GM21423 (cell line): Measurements from ENCODE around the gene MLLT10.

Experiments used
- ATAC-seq: cut with Tn5 transposase; IDR thresholded peaks from one replicate; pipeline ENCODE4 v1.9.1; 2021; ENCODE audit warnings: mild to moderate bottlenecking, moderate library complexity; ENCODE audit not compliant: unreplicated experiment

MLLT10 gene

DNA sequence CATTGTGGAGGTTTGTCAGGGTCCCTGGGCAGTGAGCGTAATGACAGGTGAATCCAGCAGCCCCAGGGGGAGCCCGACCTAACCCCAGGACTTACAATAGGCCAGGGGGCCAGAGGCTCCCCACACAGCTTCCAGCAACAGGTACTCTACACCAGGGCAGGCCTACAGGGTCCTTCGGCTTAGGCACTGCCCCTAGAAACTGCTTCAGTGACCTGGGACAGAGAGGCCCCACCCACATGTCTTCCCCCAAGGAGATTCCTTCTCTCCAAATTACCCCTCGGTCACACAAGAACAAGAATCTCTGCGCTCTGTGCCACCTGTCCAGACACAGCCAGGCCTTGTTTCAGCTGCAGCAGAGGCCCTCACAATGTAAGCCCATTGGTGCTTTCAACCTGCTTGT is 32.9 kb upstream of the MLLT10 start:
- no peak for ATAC-seq

DNA sequence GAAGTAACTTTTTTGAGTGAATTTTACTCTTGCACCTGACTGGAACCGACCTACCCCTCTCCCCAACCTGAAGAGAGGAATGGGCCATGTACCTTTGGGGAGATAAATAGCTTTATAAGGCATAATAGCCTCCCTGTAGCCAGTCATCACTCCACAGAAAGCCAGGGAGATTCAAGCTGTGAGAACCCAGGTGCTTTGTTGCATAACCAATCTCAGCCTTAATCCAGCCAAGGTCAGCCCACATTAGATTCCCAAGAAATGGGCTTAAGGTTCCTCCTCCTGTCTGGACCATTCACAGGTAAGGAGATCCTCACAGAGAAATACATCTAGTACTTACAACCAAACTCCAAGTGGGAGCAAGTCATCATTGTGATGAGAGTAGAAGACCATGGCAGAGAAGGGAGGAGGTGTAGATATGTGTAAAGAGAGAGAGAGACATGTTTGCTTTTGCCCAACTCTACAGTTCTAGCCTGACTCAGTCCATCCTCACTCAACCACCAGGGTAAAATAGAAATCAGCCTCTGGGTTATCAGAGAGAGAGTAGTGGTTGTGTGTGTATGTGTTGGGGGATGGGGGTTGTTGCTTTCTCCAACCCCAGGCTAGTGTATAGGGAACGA is 32.2 kb upstream of the MLLT10 start:
- no peak for ATAC-seq

GRCh38 chr10:21502348-21502740 is 31.7 kb upstream of the MLLT10 start:
- no peak for ATAC-seq

- no peak for ATAC-seq
These were observed 30.5 kb upstream of the MLLT10 start for GRCh38 chr10:21503542-21503941.

GRCh38 chr10:21505711-21506278 is 28.2 kb upstream of the MLLT10 start:
- ATAC-seq = no peak

DNA sequence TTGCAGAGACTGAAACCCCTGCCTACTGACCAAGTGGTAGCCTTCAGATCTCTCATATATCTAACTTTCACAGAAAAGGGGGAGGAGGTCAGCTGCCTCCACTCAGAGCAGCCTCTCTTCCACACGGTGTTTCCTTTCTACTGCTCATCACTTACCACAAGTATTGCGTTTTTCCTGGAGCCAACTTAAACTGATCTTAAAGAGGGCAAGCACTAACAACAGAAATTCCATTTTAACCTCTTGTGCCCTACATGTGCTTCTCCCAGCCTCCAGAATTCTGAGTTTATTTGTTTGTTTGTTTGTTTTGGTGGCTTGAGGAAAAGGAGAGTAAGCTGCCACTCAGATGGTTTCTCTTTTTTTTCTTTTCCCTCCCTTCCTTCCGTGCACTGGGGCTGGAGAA is 27.7 kb upstream of the MLLT10 start:
- no peak for ATAC-seq

- ATAC-seq = no peak
These were observed 26.9 kb upstream of the MLLT10 start for GRCh38 chr10:21507150-21507549.

GRCh38 chr10:21508706-21509331 is 25.2 kb upstream of the MLLT10 start:
- no peak for ATAC-seq

DNA sequence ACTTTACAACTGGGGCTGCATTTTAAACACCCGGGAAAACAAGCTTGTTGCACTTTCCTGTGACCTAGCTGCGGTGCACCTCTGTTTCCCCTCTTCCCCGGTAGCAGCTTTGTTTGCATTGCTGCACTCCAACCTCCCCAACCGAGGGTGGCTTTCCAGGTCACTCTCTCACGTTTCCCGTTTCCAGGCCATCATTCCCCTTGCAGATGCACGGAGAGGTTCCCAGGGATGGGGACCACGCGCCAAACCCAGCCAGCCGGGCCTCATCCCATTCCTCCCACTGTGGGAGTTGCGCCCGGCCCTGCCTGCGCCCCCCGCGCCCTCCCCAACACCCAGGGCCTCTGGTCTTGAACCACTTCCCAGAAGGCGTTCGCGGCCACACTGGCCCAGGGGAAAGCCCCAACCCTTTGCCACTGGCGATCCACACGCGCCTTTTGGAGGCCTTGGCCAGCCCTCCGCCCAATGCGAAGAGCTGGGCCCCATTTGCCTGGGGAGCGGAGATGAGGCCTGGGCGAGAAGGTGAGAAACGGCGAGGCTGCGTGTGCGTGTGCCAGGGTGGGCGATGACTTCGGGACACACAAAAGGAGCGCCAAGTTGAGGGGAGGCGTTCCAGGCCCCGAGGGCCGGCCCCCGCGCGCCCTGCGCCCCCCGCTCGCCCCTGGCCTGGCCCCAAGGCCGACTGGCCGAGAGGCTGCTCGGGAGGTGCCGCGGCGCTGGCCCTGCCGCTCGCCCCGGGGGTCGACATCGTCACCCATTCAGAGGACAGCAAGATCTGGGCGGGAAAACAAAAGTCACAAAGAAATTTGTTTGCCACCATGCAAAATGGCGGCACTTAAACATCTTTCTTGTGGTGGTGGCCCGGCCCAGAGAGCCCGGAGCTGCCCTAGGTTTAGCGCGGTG is 24.4 kb upstream of the MLLT10 start:
- ATAC-seq = no peak

- ATAC-seq = no peak
These were observed 23.6 kb upstream of the MLLT10 start for GRCh38 chr10:21510241-21511094.

DNA sequence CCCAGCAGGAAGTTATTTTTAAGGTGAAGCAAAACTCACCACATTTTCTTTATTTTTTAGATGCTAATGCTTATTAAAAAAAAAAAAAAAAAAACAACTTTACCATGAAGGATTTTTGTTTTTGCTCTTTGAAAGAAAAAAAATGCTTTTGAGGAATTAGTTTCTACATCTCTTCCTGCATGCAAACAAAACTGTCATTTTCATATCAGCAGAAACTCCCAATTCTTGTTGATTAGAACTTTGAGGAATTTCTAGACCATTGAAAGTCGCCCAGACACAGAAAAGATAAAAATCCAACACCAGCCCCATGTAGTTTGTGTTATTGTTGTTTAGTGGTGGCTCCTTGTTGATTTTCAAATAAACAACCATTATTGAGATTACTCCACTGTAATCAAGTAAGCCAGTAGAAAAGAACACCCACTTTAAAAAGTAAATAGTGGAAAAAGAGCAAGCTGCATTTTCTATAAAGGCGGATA is 22.9 kb upstream of the MLLT10 start:
- no peak for ATAC-seq

- ATAC-seq = no peak
These were observed 22.0 kb upstream of the MLLT10 start for GRCh38 chr10:21511946-21512572.

DNA sequence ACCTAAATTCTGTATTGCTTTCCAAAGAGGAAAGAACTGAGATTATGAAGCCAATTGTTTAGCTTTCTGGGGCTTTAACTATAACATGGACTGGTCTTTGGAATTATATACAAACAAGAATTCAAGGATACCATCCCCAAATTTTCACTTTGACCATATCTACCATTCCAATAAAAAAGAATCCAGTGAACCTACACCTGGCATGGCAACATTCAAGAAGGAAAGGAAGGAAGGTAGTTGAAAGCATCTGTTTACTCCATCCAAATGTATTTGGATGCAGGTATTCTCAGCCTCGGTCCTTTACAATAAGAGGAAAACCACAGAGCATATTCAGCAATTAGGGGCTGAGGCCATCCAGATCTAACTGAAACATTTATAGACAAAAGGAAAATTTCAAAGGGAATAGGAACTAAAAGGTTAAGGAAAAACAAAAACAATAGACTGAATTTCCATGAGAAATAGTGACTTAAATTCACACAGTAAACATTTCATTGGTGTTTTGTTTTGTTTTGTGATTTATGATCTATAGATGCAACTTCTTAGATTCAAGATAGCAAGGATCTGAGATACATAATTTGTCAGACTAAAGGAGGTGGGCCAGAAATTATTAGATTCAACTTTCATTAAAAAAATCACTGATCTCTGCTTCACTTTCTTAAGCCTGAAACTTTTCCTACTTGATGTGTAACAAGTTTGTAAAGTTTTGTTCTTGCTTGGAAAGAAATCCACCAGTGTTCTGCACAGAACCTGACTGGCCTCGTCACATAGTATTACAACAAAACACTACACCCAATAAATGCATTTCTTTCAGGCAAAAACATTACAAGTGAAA is 21.2 kb upstream of the MLLT10 start:
- no peak for ATAC-seq

DNA sequence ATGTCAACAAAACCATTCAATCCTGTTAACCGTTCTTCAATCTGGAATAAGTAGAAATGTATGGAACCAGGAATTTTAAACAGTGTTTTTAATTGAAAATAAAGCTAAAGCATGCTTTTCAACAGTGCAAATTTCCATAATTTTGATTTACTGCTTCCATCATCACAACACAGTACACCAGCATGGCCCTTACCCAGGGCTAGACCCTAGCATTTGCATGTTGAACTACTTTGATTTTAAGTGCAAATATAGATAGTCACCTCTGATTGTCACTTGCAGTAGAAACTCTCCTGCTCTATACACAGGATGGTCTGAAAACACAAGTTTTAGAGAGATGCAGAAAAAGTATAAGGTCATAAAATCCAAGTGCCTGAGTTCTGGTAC is 20.6 kb upstream of the MLLT10 start:
- ATAC-seq = no peak

DNA sequence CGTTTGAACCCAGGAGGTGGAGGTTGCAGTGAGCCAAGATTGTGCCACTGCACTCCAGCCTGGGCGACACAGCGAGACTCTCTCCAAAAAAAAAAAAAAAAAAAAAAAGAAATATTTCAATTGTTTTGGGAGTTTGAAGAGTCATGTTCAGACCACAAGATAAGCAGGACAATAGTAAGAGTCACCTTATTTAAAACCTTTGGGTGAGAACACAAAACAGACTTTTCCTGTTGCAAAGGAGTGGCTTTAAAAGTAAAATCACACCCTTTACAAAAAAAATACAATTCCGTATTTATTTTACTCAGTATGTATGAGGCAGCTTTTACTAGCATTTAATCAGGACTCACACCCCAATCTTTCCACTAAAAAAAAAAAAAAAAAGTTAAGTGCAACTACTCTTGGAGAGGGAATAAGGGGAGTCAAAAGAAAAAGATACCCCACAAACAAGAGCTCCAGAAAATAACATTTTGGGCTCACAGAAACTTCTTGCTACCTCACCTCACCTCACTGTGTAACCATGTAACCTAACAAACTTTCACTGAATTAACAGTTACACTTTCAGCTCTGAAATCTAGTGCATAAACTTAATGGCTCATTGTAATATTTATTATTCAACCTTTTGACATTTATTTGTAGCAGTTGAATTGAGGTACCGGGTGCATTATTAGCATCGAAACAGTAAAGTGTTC is 19.8 kb upstream of the MLLT10 start:
- no peak for ATAC-seq

GRCh38 chr10:21514818-21515351 is 19.1 kb upstream of the MLLT10 start:
- ATAC-seq = no peak

GRCh38 chr10:21515361-21516241 is 18.4 kb upstream of the MLLT10 start:
- ATAC-seq = no peak
